GM19035 (cell line): ENCODE data around the gene COL1A1.

Source experiments
- ATAC-seq: cut with Tn5 transposase; IDR thresholded peaks from one replicate; pipeline ENCODE4 v1.9.1; 2021; ENCODE audit not compliant: unreplicated experiment

The COL1A1 gene

GRCh38 chr17:50200457-50201275 is 765 bp downstream of the COL1A1 start:
- peak; percentile 69 for ATAC-seq

- ATAC-seq = peak; percentile 41
Measured at GRCh38 chr17:50199803-50200456, 1.5 kb downstream of the COL1A1 start.

- no peak for ATAC-seq
Measured at GRCh38 chr17:50199211-50199802, 2.1 kb downstream of the COL1A1 start.

GRCh38 chr17:50198026-50198669 is 3.3 kb downstream of the COL1A1 start:
- no peak for ATAC-seq

GRCh38 chr17:50196826-50197225 is 4.6 kb downstream of the COL1A1 start:
- no peak for ATAC-seq

GRCh38 chr17:50196036-50196435 is 5.4 kb downstream of the COL1A1 start:
- no peak for ATAC-seq

- ATAC-seq = no peak
Measured at GRCh38 chr17:50194934-50195865, 6.2 kb downstream of the COL1A1 start.

GRCh38 chr17:50194140-50194933 is 7.1 kb downstream of the COL1A1 start:
- ATAC-seq = no peak

GRCh38 chr17:50192618-50193291 is 8.7 kb downstream of the COL1A1 start:
- no peak for ATAC-seq

GRCh38 chr17:50192144-50192617 is 9.2 kb downstream of the COL1A1 start:
- no peak for ATAC-seq

GRCh38 chr17:50191359-50192143 is 9.9 kb downstream of the COL1A1 start:
- ATAC-seq = no peak

GRCh38 chr17:50190603-50191358 is 10.7 kb downstream of the COL1A1 start:
- no peak for ATAC-seq

- ATAC-seq = no peak
Measured at GRCh38 chr17:50190293-50190602, 11.2 kb downstream of the COL1A1 start.

- ATAC-seq = no peak
Measured at GRCh38 chr17:50189550-50190292, 11.7 kb downstream of the COL1A1 start.

- ATAC-seq = no peak
Measured at GRCh38 chr17:50188921-50189549, 12.4 kb downstream of the COL1A1 start.

GRCh38 chr17:50188531-50188920 is 12.9 kb downstream of the COL1A1 start:
- no peak for ATAC-seq
